Measurements from ENCODE around the gene PUM1.
A peak's percentile ranks its signal among the peaks of the same experiment; 100 is the strongest.

The PUM1 gene

GRCh38 chr1:31022259-31022658, 43.3 kb downstream of the PUM1 start:
- no peak for DNase-seq

GRCh38 chr1:31020007-31020790, 45.3 kb downstream of the PUM1 start:
- DNase-seq, result no peak

GRCh38 chr1:31019401-31019800, 46.1 kb downstream of the PUM1 start:
- DNase-seq, result no peak

GRCh38 chr1:31016868-31017267, 48.6 kb downstream of the PUM1 start:
- DNase-seq, result no peak

GRCh38 chr1:31013187-31013864, 52.2 kb downstream of the PUM1 start:
- peak in 1 of 3 donors; percentile 54 for DNase-seq

- no peak for DNase-seq
Measured at GRCh38 chr1:31012210-31012924, 53.1 kb downstream of the PUM1 start.

GRCh38 chr1:31011719-31012118, 53.8 kb downstream of the PUM1 start:
- DNase-seq, result no peak

- DNase-seq, result peak; percentile 71 to 87 (median 77)
Measured at GRCh38 chr1:31010086-31010989, 55.2 kb downstream of the PUM1 start.

- DNase-seq, result no peak
Measured at GRCh38 chr1:31007462-31007991, 58.0 kb downstream of the PUM1 start.

GRCh38 chr1:31006747-31007146, 58.8 kb downstream of the PUM1 start:
- DNase-seq, result no peak

- no peak for DNase-seq
Measured at GRCh38 chr1:31005617-31006166, 59.8 kb downstream of the PUM1 start.

- no peak for DNase-seq
Measured at GRCh38 chr1:31005198-31005597, 60.3 kb downstream of the PUM1 start.

- DNase-seq, result no peak
Measured at GRCh38 chr1:31004231-31004621, 61.3 kb downstream of the PUM1 start.

GRCh38 chr1:31003613-31004230, 61.8 kb downstream of the PUM1 start:
- DNase-seq, result no peak

- DNase-seq, result peak; percentile 13 to 34 (median 26)
Measured at GRCh38 chr1:31000301-31000700, 65.2 kb downstream of the PUM1 start.

GRCh38 chr1:30998887-30999286, 66.6 kb downstream of the PUM1 start:
- DNase-seq, result no peak

- DNase-seq, result no peak
Measured at GRCh38 chr1:30998171-30998570, 67.3 kb downstream of the PUM1 start.

- no peak for DNase-seq
Measured at GRCh38 chr1:30997463-30998057, 68.0 kb downstream of the PUM1 start.

- no peak for DNase-seq
Measured at GRCh38 chr1:30995990-30996612, 69.4 kb downstream of the PUM1 start.

- DNase-seq, result no peak
Measured at GRCh38 chr1:30991862-30992606, 73.5 kb downstream of the PUM1 start.

Measured in suppressor macrophage treated with lipopolysaccharide for 1 hour (primary cell).